Measurements from ENCODE around the gene NUP93.

Gene NUP93

GRCh38 chr16:56888806-56889205 is 158.9 kb downstream of the NUP93 start:
- TF ChIP-seq MYC (IDR thresholded peaks at IDR 0.05; ENCODE audit: low read depth, low read length) (no peak), POLR2A (IDR thresholded peaks at IDR 0.05; ENCODE audit: extremely low read depth, insufficient read length) (no peak)
- no peak overlapping the region for H3K4me3 ChIP-seq (ENCODE audit: low read depth, low read length)
- peak; percentile 91 for DNase-seq (ENCODE audit: low read depth)

- H3K4me3 ChIP-seq (ENCODE audit: low read depth, low read length): no peak overlapping the region
- TF ChIP-seq MAX (IDR thresholded peaks at IDR 0.05; ENCODE audit: low read depth, low read length) (no peak), CTCF (IDR thresholded peaks at IDR 0.05; ENCODE audit: low read depth, low read length) (no peak), MYC (IDR thresholded peaks at IDR 0.05; ENCODE audit: low read depth, low read length) (no peak), POLR2A (IDR thresholded peaks at IDR 0.05; ENCODE audit: extremely low read depth, insufficient read length) (no peak)
- DNase-seq (ENCODE audit: low read depth): no peak
These were observed 159.3 kb downstream of the NUP93 start for GRCh38 chr16:56889206-56889605.

- DNase-seq (ENCODE audit: low read depth): no peak
- TF ChIP-seq POLR2A (IDR thresholded peaks at IDR 0.05; ENCODE audit: extremely low read depth, insufficient read length) (no peak), MAX (IDR thresholded peaks at IDR 0.05; ENCODE audit: low read depth, low read length) (no peak), CTCF (IDR thresholded peaks at IDR 0.05; ENCODE audit: low read depth, low read length) (no peak), MYC (IDR thresholded peaks at IDR 0.05; ENCODE audit: low read depth, low read length) (no peak)
- H3K4me3 ChIP-seq (ENCODE audit: low read depth, low read length): no peak overlapping the region
These were observed 161.8 kb downstream of the NUP93 start for GRCh38 chr16:56891685-56892084.

GRCh38 chr16:56892705-56893104 is 162.8 kb downstream of the NUP93 start:
- DNase-seq (ENCODE audit: low read depth): no peak
- no peak overlapping the region for H3K4me3 ChIP-seq (ENCODE audit: low read depth, low read length)
- TF ChIP-seq MYC (IDR thresholded peaks at IDR 0.05; ENCODE audit: low read depth, low read length) (no peak), CTCF (IDR thresholded peaks at IDR 0.05; ENCODE audit: low read depth, low read length) (no peak), MAX (IDR thresholded peaks at IDR 0.05; ENCODE audit: low read depth, low read length) (no peak), POLR2A (IDR thresholded peaks at IDR 0.05; ENCODE audit: extremely low read depth, insufficient read length) (no peak)

GRCh38 chr16:56894331-56894917 is 164.5 kb downstream of the NUP93 start:
- no peak for DNase-seq (ENCODE audit: low read depth)
- no peak overlapping the region for H3K4me3 ChIP-seq (ENCODE audit: low read depth, low read length)
- TF ChIP-seq CTCF (IDR thresholded peaks at IDR 0.05; ENCODE audit: low read depth, low read length) (no peak), POLR2A (IDR thresholded peaks at IDR 0.05; ENCODE audit: extremely low read depth, insufficient read length) (no peak), MAX (IDR thresholded peaks at IDR 0.05; ENCODE audit: low read depth, low read length) (no peak), MYC (IDR thresholded peaks at IDR 0.05; ENCODE audit: low read depth, low read length) (no peak)

GRCh38 chr16:56895813-56896212 is 165.9 kb downstream of the NUP93 start:
- no peak for DNase-seq (ENCODE audit: low read depth)
- TF ChIP-seq POLR2A (IDR thresholded peaks at IDR 0.05; ENCODE audit: extremely low read depth, insufficient read length) (no peak), CTCF (IDR thresholded peaks at IDR 0.05; ENCODE audit: low read depth, low read length) (no peak), MAX (IDR thresholded peaks at IDR 0.05; ENCODE audit: low read depth, low read length) (no peak), MYC (IDR thresholded peaks at IDR 0.05; ENCODE audit: low read depth, low read length) (no peak)
- H3K4me3 ChIP-seq (ENCODE audit: low read depth, low read length): no peak overlapping the region
